HG02870 (cell line): ENCODE results near the gene TNKS2.
"Not testable (repeated sequence)": the region's sequence is repeated elsewhere in the genome, so short reads cannot be mapped to it uniquely, and the experiment has no call there.

Experiments
- ATAC-seq: cut with Tn5 transposase; IDR thresholded peaks from one replicate; pipeline ENCODE4 v1.9.1; 2021; ENCODE audit warnings: mild to moderate bottlenecking, moderate library complexity; ENCODE audit not compliant: unreplicated experiment

The TNKS2 gene

GRCh38 chr10:91864744-91865143 is 66.5 kb downstream of the TNKS2 start:
- no peak for ATAC-seq

- ATAC-seq: no peak
These were observed 67.4 kb downstream of the TNKS2 start for GRCh38 chr10:91865562-91866081.

- ATAC-seq: no peak
These were observed 76.9 kb downstream of the TNKS2 start for GRCh38 chr10:91875156-91875555.

- ATAC-seq: no peak
These were observed 77.6 kb downstream of the TNKS2 start for GRCh38 chr10:91875779-91876178.

- ATAC-seq: no peak
These were observed 81.4 kb downstream of the TNKS2 start for GRCh38 chr10:91879515-91880170.

GRCh38 chr10:91880310-91880709 is 82.1 kb downstream of the TNKS2 start:
- ATAC-seq: no peak

GRCh38 chr10:91883549-91884444 is 85.6 kb downstream of the TNKS2 start:
- no peak for ATAC-seq

- no peak for ATAC-seq
These were observed 86.3 kb downstream of the TNKS2 start for GRCh38 chr10:91884536-91884935.

- no peak for ATAC-seq
These were observed 87.3 kb downstream of the TNKS2 start for GRCh38 chr10:91885362-91886079.

GRCh38 chr10:91886954-91887271 is 88.7 kb downstream of the TNKS2 start:
- no peak for ATAC-seq

- no peak for ATAC-seq
These were observed 89.2 kb downstream of the TNKS2 start for GRCh38 chr10:91887272-91888076.

- no peak for ATAC-seq
These were observed 93.1 kb downstream of the TNKS2 start for GRCh38 chr10:91891125-91892001.

- ATAC-seq: no peak
These were observed 94.8 kb downstream of the TNKS2 start for GRCh38 chr10:91893051-91893450.

- not testable (repeated sequence) for ATAC-seq
These were observed 96.0 kb downstream of the TNKS2 start for GRCh38 chr10:91894261-91894685.

- ATAC-seq: no peak
These were observed 98.1 kb downstream of the TNKS2 start for GRCh38 chr10:91896212-91896756.

- ATAC-seq: no peak
These were observed 99.2 kb downstream of the TNKS2 start for GRCh38 chr10:91897421-91897820.

GRCh38 chr10:91901784-91902677 is 103.8 kb downstream of the TNKS2 start:
- ATAC-seq: no peak

GRCh38 chr10:91907033-91907594 is 108.9 kb downstream of the TNKS2 start:
- ATAC-seq: no peak
